ENCODE measurements around the gene SPRYD4.
"Not testable (repeated sequence)": the region's sequence is repeated elsewhere in the genome, so short reads cannot be mapped to it uniquely, and the experiment has no call there.

Gene SPRYD4

DNA sequence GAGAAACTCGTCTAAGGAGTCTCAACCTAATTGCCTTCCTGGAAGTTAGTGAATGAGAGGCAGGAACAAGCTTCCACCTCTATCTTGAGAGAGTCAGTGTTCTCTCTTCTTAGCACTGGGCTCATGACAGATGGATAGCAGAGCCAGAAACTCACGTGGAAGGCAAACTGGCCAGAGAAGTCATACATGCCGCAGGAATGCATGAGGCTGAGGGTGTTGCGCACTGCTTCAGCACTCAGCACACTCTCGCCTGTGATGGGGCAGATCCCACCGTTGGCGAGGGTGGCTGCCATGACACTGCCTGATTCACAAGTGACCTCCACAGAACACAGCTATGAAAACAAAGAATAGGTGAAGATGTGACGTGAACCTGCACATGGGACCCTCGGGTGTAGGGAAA lies 6.0 kb downstream of the SPRYD4 start:
- no peak for DNase-seq (ENCODE audit: low read depth, low spot score)
- H3K27ac ChIP-seq = no peak overlapping the region

DNA sequence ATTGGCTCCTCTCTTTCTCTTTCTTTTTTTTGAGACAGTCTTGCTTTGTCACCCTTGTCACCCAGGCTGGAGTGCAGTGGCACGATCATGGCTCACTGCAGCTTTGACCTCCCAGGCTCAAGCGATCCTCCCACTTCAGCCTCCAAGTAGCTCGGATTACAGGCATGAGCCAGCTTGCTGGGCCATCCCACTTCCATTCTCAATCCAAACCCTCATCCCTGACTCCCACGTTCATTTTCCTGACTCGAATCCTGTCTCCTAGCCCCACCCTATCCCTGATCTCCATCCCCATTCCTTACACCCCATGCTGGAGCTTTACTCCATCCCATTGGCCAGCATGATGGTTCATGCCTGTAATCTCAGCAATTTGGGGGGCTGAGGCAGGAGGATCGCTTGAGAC lies 7.8 kb downstream of the SPRYD4 start:
- H3K27ac ChIP-seq = no peak overlapping the region
- DNase-seq (ENCODE audit: low read depth, low spot score) = no peak

DNA sequence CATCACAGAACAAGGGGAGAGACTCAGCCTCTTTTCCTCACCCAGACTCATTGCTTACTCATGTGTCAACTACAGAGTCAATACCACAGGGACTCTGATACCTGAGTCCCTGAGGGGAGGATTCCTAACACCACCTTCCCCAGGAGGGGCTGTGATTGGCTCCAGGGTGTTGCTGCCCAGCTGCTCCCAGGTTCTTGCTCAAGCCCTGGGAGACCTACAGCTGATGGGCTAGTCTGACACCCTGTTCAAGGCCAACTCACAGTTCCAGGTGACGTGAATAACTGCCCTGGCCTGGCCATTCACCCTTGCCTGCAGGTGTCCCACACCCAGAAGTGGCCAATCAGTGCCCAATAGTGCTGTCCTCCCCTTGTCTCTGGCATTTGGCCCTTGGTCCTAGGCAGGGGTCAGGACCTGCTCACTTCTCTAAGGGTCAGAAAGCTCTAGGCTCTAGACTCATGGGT lies 8.6 kb downstream of the SPRYD4 start:
- peak; percentile 18 for DNase-seq (ENCODE audit: low read depth, low spot score)

DNA sequence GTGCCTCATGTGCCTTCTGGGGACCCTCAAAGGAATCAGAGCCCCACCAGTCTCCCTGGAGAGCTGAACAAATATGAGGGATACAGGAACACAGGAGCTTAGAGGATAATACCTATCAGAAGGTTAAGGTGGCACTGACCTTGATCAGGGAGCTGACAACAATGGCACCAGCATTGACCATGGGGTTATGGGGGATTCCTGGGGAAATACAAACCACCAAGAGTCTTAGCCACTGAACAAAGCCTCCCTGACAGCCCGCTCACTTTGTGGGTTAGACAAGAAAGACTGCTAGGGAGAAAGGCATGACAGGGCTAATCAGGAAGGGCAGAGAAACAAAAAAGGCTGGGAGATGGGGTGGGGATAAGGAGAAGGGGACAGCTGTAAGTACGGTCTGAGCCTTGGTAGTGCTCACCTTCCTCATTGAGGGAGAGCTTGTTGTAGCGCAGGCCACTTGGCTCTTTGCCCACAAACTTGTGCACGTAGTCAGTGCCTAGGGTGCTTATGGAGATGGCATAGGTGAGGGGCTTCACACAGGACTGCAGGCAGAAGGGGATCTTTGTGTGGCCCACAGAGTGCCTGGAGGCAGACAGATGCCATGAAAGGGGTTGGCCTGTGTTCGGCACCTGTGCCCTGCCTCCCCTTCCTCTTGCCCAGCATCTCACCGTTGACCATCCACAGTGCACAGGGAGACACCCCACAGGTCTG lies 9.3 kb downstream of the SPRYD4 start:
- H3K27ac ChIP-seq = no peak overlapping the region
- DNase-seq (ENCODE audit: low read depth, low spot score) = no peak

More for the DNA sequence above, 8.6 kb downstream of the SPRYD4 start:
- no peak overlapping the region for H3K27ac ChIP-seq

DNA sequence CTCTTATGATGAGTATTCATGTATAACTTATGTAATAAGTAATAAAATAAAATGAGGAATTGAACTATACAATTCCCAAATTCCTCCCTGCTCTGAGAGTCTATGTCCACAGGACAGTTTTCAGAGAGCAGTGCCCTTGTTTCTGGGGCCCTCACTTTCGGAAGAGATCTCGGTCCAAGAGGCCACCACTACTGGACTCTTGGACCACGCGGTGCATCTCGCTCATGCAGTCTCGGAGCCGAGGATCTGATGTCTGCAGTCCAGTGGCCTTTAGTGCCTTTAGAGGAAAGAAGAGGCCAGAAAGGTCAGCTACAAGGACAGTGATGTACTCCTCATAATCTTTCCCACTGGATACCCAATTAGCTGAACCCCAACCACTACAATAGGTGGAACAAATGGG lies 11.2 kb downstream of the SPRYD4 start:
- H3K27ac ChIP-seq = no peak overlapping the region
- DNase-seq (ENCODE audit: low read depth, low spot score) = no peak

DNA sequence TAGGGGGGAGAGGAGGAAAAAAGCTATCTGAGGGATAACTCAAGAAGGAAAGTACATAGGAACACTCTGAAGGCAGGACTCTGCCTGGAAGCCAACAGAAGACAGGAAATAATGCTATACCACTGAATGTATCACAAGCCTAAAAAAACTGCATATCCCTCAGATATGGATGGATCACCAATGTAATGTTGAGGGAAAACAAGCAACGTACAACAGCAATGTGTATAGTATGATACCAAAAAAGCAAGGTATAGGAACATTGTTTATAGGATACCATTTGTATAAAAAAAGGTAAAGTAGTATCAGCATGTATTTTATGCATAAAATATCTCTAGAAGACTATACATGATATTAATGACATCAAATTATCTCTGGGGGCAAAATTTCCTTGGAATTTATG lies 16.2 kb downstream of the SPRYD4 start:
- DNase-seq (ENCODE audit: low read depth, low spot score) = no peak
- no peak overlapping the region for H3K27ac ChIP-seq

DNA sequence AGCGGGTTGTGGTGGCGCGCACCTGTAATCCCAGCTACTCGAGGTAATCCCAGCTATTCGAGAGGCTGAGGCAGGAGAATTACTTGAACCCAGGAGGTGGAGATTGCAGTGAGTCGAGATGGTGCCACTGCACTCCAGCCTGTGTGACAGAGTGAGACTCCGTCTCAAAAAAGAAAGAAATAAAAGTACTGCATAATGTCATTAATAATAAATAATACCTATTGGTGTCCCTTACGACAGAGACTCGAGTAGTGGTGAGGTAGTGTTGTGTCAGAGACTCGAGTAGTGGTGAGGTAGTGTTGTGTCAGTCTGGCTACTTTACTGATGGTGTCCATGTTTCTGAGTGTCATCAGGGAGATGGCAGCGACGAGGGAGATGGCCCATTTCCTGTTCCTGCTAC lies 18.3 kb downstream of the SPRYD4 start:
- DNase-seq (ENCODE audit: low read depth, low spot score) = no peak

DNA sequence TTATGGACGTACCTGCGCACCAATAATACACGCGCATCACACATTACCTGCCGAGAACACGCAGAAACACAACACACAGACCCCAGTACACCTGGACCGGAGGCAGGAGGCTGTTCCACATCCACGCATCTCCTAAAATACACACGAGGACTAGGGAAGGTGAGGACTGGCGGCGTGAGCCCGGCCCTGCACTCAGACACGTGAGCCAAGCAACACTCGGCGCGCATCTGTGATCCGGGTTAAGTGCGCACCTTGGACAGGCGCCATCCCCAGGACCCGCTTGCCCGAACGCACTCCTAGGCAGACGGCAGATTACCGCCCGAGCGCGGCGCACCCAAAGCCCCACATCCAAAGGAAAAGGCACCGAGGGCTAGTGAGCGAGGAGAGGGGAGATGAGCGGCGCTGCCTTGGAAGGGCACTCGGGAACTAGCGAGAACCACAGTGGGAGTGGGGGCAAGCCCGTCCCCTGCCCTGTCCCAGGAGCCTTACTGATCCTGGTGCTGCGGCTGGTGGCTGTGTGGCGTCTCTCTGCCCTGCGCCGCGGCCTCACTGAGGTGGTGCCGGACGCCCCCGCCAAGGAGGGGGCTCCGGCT lies 19.2 kb downstream of the SPRYD4 start:
- no peak for DNase-seq (ENCODE audit: low read depth, low spot score)
- H3K27ac ChIP-seq = no peak overlapping the region

More for the DNA sequence above, 18.3 kb downstream of the SPRYD4 start:
- H3K27ac ChIP-seq = no peak overlapping the region

DNA sequence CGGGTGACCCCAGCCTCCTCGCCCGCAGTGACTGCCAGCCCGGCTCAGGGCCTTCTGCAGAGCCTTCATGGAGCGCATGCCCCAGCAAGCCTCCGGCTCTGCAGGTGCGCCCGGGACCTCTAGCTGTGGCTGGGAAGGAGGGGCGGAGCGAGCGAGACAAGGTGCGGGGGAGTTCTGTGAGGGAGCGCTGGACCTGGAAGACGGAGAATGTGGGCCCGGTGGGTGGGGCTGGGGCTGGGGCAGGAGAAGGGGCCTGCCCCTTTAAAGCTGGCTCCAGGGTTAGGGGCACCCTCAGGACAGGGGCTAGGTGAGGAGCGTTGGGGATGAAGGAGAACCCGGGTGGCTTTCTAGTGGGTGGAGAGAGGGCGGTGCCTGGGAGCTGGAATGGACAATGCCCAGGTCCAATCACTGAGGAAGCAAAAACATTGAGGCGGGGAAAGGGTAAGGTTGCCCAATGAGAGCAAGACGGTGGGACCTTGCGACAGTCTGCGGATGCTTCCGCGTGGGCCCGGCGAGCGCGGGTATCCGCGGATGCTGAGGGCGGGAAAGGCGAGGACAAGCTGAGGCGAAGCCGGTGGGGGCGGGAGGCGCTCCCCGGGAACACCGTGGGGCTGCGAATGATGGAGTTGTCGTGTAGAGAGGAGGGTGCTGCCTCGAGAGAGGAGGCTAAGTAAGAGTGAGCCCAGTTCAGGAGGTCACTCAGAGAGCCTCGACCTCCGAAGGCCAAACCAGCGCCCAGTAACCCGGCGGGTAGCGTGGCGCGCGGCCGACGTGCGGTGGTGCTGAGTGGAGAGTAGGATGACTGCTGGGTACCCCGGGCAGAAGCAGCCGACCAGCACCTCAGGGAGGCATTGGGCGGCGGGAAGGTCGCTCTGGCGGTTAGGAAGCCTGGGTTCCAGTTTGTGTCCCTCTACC lies 19.9 kb downstream of the SPRYD4 start, which contains the start of gene GLS2:
Gene GLS2, minus strand, starts transcription at position 121 of the 915 bp plus-strand sequence. Its CDS starts 43 bp downstream, at position 78.
- no peak within 1 kb of the TSS for H3K27ac ChIP-seq

DNA sequence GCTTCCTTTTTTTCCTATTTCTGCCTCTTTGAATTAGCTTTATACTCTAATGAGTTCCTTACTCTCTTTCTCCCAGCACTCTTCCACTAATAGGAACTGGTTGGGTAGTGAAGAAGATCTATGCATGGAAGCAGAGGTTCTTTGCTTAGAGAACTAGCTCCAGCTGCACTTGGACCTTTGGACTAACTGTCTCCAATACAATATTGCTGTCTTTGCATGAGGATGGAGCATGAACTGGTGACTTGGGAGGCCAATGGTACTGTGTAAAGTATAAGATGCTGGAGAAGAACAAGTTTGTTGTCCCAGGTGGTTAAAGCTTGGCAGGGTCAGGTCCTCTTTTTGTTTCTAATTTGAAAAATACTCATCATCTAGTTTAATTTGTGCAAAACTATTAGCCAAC lies 22.0 kb downstream of the SPRYD4 start:
- DNase-seq (ENCODE audit: low read depth, low spot score) = no peak

More for the DNA sequence above, 19.9 kb downstream of the SPRYD4 start, which contains the start of gene GLS2:
- peak; percentile 18 for DNase-seq (ENCODE audit: low read depth, low spot score)

DNA sequence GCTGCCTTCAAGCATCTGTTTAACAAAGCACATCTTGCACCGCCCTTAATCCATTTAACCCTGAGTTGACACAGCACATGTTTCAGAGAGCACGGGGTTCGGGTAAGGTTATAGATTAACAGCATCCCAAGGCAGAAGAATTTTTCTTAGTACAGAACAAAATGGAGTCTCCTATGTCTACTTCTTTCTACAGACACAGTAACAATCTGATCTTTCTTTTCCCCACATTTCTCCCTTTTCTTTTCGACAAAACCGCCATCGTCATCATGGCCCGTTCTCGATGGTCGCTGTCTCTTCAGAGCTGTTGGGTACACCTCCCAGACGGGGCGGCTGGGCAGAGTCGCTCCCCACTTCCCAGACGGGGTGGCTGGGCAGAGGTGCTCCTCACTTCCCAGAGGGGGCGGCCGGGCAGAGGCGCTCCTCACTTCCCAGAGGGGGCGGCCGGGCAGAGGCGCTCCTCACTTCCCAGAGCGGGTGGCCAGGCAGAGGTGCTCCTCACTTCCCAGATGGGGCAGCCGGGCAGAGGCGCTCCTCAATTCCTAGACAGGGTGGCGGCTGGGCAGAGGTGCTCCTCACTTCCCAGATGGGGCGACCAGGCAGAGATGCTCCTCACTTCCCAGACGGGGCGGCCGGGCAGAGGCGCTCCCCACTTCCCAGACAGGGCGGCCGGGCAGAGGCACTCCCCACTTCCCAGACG lies 25.2 kb downstream of the SPRYD4 start:
- H3K27ac ChIP-seq; DNase-seq (ENCODE audit: low read depth, low spot score): not testable (repeated sequence)

More for the DNA sequence above, 22.0 kb downstream of the SPRYD4 start:
- H3K27ac ChIP-seq = no peak overlapping the region

DNA sequence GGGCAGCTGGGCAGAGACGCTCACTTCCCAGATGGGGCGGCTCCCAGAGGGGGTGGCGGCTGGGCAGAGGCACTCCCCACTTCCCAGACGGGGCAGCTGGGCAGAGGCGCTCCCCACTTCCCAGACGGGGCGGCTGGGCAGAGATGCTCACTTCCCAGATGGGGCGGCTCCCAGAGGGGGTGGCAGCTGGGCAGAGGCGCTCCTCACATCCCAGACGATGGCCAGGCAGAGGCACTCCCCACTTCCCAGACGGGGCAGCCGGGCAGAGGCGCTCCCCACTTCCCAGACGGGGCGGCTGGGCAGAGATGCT lies 25.7 kb downstream of the SPRYD4 start:
- not testable (repeated sequence) for DNase-seq (ENCODE audit: low read depth, low spot score); H3K27ac ChIP-seq

DNA sequence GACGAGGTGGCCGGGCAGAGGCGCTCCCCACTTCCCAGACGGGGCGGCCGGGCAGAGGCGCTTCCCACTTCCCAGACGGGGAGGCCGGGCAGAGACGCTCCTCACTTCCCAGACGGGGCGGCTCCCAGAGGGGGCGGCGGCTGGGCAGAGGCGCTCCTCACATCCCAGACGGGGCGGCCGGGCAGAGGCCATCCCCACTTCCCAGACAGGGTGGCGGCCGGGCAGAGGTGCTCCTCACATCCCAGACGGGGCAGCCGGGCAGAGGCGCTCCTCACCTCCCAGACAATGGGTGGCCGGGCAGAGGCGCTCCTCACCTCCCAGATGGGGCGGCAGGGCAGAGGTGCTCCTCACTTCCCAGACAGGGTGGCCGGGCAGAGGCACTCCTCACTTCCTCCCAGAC lies 26.1 kb downstream of the SPRYD4 start:
- not testable (repeated sequence) for DNase-seq (ENCODE audit: low read depth, low spot score); H3K27ac ChIP-seq

DNA sequence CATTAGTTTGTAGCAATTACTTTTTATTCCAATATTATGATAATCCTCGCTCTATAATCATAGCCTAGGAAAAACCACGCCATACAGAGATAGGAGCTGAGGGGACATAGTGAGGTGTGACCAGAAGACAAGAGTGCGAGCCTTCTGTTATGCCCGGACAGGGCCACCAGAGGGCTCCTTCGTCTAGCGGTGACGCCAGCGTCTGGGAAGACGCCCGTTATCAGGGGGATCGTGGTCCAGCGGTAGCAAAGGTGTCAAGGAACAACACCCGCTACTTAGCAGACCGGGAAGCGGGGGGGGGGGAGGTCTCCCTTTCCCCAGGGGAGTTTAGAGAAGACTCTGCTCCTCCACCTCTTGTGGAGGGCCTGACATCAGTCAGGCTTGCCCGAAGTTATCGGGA lies 28.3 kb downstream of the SPRYD4 start:
- H3K27ac ChIP-seq; DNase-seq (ENCODE audit: low read depth, low spot score): not testable (repeated sequence)

DNA sequence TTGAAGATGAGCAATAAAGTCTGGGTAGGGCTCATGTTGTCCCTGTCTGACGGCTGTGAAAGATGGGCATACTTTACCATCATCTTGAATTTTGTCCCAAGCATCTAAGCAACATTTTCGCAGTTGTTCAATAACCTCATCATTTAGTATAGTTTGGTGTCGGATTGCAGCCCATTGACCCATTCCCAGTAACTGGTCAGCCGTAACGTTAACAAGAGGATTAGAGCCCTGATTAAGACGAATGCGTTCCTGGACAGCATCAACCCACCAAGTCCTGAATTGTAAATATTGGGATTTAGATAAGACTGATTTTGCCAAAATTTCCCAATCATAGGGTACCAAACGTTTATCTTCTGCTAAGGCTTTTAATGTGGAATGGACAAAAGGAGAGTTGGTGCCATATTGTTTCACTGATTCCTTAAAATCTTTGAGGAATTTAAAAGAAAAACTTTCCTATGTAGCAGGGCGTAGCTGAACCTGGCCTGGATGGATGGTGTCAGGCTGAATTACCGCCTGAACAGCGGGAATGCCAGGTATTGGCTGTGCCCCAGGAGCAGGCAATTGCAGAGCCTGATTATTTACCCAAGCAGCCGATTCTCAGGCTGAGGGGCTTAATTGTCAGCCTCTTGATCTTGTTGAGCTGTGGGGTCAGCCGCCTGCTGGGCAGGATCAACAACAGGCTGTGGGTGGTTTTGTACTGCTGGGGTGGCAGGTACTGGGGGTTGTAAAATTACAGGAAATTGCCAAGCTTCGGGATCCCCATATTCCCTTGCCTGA lies 29.9 kb downstream of the SPRYD4 start:
- DNase-seq (ENCODE audit: low read depth, low spot score); H3K27ac ChIP-seq: not testable (repeated sequence)

DNA sequence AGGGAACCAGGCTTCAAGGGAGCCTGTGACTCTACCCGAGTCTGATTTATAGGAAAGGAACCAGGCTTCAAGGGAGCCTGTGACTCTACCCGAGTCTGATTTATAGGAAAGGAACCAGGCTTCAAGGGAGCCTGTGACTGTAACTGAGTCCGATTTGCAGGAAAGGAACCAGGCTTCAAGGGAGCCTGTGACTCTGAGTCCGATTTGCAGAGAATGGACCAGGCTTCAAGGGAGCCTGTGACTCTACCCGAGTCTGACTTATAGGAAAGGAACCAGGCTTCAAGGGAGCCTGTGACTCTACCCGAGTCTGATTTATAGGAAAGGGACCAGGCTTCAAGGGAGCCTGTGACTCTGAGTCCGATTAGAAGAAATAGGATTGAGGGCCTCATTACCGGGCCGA lies 31.1 kb downstream of the SPRYD4 start:
- not testable (repeated sequence) for DNase-seq (ENCODE audit: low read depth, low spot score); H3K27ac ChIP-seq

DNA sequence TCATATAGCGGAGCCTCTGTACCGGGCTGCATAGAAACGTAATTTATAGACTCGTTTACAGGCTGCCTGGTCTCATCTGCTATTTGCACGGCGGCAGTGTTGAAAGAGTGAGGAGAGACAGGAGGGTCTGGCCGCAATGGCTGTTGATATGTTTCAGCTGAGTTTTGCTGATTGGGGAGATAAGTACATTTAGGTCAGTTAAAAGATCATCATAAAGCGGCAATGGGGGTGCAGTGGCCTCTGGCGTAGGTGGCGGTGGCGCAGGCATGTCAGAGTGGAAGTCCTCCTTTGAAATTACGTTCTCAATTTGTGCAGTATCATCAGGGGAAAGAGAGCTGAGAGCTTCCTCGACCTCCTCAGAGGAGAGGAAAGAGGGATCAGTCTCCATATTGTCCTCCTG lies 31.5 kb downstream of the SPRYD4 start:
- not testable (repeated sequence) for H3K27ac ChIP-seq; DNase-seq (ENCODE audit: low read depth, low spot score)

DNA sequence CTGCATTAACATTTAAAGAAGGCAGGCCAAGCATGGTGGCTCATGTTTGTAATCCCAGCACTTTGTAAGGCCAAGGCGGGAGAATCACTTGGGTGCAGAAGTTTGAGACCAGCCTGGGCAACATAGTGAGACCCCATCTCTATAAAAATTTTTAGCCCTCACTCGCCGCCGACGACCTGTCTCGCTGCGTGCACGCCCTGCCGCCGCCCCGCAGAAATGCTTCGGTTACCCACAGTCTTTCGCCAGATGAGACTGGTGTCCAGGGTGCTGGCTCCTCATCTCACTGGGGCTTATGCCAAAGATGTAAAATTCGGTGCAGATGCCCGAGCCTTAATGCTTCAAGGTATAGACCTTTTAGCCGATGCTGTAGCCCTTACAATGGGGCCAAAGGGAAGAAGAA lies 42.4 kb downstream of the SPRYD4 start:
- no peak for DNase-seq (ENCODE audit: low read depth, low spot score)
- H3K27ac ChIP-seq = no peak overlapping the region

DNA sequence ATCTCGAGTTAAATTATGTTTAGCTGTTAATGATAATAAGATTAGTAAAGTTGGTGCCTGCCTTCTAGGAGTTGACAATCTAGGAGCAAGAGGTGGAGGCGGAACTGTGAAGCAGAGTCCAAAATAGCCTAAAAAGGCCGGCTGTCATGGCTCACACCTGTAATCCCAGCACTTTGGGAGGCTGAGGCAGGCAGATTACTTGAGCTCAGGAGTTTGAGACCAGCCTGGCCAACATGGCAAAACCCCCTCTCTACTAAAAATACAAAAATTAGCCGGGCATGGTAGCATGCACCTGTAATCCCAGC lies 45.6 kb downstream of the SPRYD4 start:
- DNase-seq (ENCODE audit: low read depth, low spot score); H3K27ac ChIP-seq: not testable (repeated sequence)

DNA sequence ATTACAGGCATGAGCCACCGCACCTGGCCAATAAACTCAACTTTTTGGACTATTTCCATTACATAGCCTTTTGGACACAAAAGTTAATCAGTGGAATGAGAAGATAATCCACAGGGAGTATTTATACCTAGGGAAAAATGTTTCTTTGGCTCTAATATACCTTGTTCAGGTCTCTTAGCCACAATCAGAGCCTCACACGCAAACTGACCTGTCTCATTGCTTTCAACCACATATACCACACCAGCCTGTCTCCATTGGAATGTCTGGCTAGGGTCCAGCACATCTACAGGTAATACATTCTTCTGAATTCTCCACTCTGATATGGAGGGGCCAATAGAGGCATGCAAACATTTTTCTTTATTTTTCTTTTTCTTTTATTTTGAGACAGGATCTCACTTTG lies 49.5 kb downstream of the SPRYD4 start:
- H3K27ac ChIP-seq = peak overlapping the region; percentile 95
- no peak for DNase-seq (ENCODE audit: low read depth, low spot score)

All from epithelial cell of prostate (primary cell).